K562 (cell line): Measurements from ENCODE around the gene GOLGA8B. TPM values are rescaled to one million over a fixed set of nuclear protein-coding genes. Genes with fewer than 3 reads are reported as not detected.

Experiments used
- CREB3L1 ChIP-seq: fragments of 450-650 bp; IDR thresholded peaks from 2 replicates; pipeline ENCODE4 v1.6.1; 2014; ENCODE audit warnings: low read depth, mild to moderate bottlenecking, moderate library complexity, borderline replicate concordance
- CXXC5 ChIP-seq: fragments of 250-450 bp; sonication (Bioruptor Pico); IDR thresholded peaks from 2 replicates; pipeline ENCODE4 v1.8.0; 2022; ENCODE audit warnings: inconsistent platforms, mild to moderate bottlenecking, moderate library complexity
- EP300 ChIP-seq: IDR thresholded peaks from 2 replicates; pipeline ENCODE4 v1.6.1; 2012; ENCODE audit warnings: low read length, improper control_type of control experiment
- FIP1L1 ChIP-seq: fragments of 200-400 bp; formaldehyde crosslinking; IDR thresholded peaks from 2 replicates; pipeline ENCODE4 v1.6.1; 2018; ENCODE audit warnings: mild to moderate bottlenecking, low read depth, low read length; ENCODE audit not compliant: poor library complexity, severe bottlenecking
- FOXO4 ChIP-seq: fragments of 450-650 bp; formaldehyde crosslinking; IDR thresholded peaks from 2 replicates; pipeline ENCODE4 v1.4.0; 2020; ENCODE audit warnings: mild to moderate bottlenecking, moderate library complexity
- HDAC3 ChIP-seq: fragments of 450-650 bp; IDR thresholded peaks from 2 replicates; pipeline ENCODE4 v1.6.1; 2018; ENCODE audit warnings: borderline replicate concordance, mild to moderate bottlenecking, moderate library complexity; ENCODE audit not compliant: partially characterized antibody
- MEF2A ChIP-seq: IDR thresholded peaks from 2 replicates; pipeline ENCODE4 v1.6.1; 2011; ENCODE audit warnings: low read depth, mild to moderate bottlenecking, low read length, moderate library complexity; ENCODE audit not compliant: control insufficient read depth
- MLLT1 ChIP-seq, 2 experiments: fragments of 450-650 bp; IDR thresholded peaks; 2 replicates each; pipeline ENCODE4 v1.6.1; 2016
- MYC ChIP-seq, 2 experiments: fragments of 250-450 bp in 1 of 2; sonication (Bioruptor Pico) in 1 of 2; IDR thresholded peaks; 2 replicates each; pipeline versions ENCODE4 v1.5.1 to v1.6.1; 2012 to 2021; ENCODE audit warnings: low read depth in 2 of 2, borderline replicate concordance in 1 of 2, improper control_type of control experiment in 1 of 2, low read length in 1 of 2, mild to moderate bottlenecking in 1 of 2, moderate library complexity in 1 of 2
- PHB2 ChIP-seq: fragments of 450-650 bp; IDR thresholded peaks from 2 replicates; pipeline ENCODE4 v1.6.1; 2017; ENCODE audit warnings: low read depth
- PKNOX1 ChIP-seq: fragments of 450-650 bp; IDR thresholded peaks from 2 replicates; pipeline ENCODE4 v1.6.1; 2016
- POLR2H ChIP-seq: IDR thresholded peaks from 2 replicates; pipeline ENCODE4 v1.6.1; 2016; ENCODE audit warnings: missing genetic modification characterization, low read depth, mild to moderate bottlenecking, control low read depth, missing compliant biosample characterization, moderate library complexity
- RBM15 ChIP-seq: fragments of 200-400 bp; formaldehyde crosslinking; IDR thresholded peaks from 2 replicates; pipeline ENCODE4 v1.6.1; 2018; ENCODE audit warnings: mild to moderate bottlenecking, low read length, moderate library complexity; ENCODE audit not compliant: insufficient read depth
- TRIM28 ChIP-seq: fragments of 450-650 bp; IDR thresholded peaks from 2 replicates; pipeline ENCODE4 v1.6.1; 2017
- ZBED1 ChIP-seq: IDR thresholded peaks from 2 replicates; pipeline ENCODE4 v1.6.1; 2014
- ZNF143 ChIP-seq: sonication (generic); formaldehyde crosslinking; IDR thresholded peaks from 2 replicates; pipeline ENCODE4 v1.9.0; 2022; ENCODE audit warnings: mild to moderate bottlenecking, missing genetic modification reagents
- ZNF311 ChIP-seq: fragments of 250-450 bp; sonication (Bioruptor Pico); IDR thresholded peaks from 2 replicates; pipeline ENCODE4 v1.4.0; 2020; ENCODE audit warnings: mild to moderate bottlenecking, moderate library complexity
- ZNF316 ChIP-seq: fragments of 450-650 bp; IDR thresholded peaks from 2 replicates; pipeline ENCODE4 v1.6.1; 2016
- ZNF584 ChIP-seq: fragments of 200-800 bp; sonication (Bioruptor generic); IDR thresholded peaks from 2 replicates; pipeline ENCODE4 v1.6.1; 2016; ENCODE audit warnings: low read depth, mild to moderate bottlenecking, missing genetic modification characterization, missing compliant biosample characterization
- ZNF696 ChIP-seq: fragments of 250-450 bp; sonication (Bioruptor Pico); conservative IDR thresholded peaks from 2 replicates; pipeline ENCODE4 v1.4.0; 2020; ENCODE audit warnings: mild to moderate bottlenecking, moderate library complexity
- ZNF766 ChIP-seq: fragments of 200-800 bp; sonication (Bioruptor generic); conservative IDR thresholded peaks from 2 replicates; pipeline ENCODE4 v1.6.1; 2016; ENCODE audit warnings: missing genetic modification characterization, missing compliant biosample characterization
- polyA plus RNA-seq, 8 experiments: library from polyadenylated mRNA; depleted of rRNA in 4 of 8; stranded (reverse) in 5 of 8; unstranded in 3 of 8; fragments of >200 nt; fragmentation: Nextera tagmentation in 2 of 8; fragmentation: Illumina TruSeq in 1 of 8; extraction: Ambion mirVana in 2 of 8; extraction: Trizol in 1 of 8; gene quantifications; 2 replicates each; pipeline versions ENCODE4 v1.2.1 to v1.2.3, GENCODE V29; 2011 to 2014; ENCODE audit warnings: inconsistent platforms in 1 of 8, missing spikeins in 1 of 8
- total RNA-seq, 7 experiments: library from RNA; depleted of rRNA in 6 of 7; stranded (reverse); fragments of >200 nt in 6 of 7; fragmentation: Illumina TruSeq in 2 of 7; extraction: Trizol in 2 of 7; gene quantifications; 2 replicates each; pipeline versions ENCODE4 v1.2.1 to v1.2.3, GENCODE V29; 2011 to 2021; ENCODE audit warnings: low replicate concordance in 1 of 7
- TF ChIP-seq, protein P1 (sequence below): fragments of 250-450 bp; sonication (Bioruptor Pico); IDR thresholded peaks from 2 replicates; pipeline ENCODE4 v1.5.0; 2020; ENCODE audit warnings: mild to moderate bottlenecking

Gene GOLGA8B
- total and polyA plus RNA-seq, 9 of the 15 experiments (the other 6 are each of a cell fraction or from before 2014, with no cell fraction given), result 7.9 to 236 (median 54.1) TPM

GRCh38 chr15:34588046-34588674 is 4.7 kb upstream of the GOLGA8B start (continued):
- no peak for TF ChIP-seq ZNF696
- TF ChIP-seq ZBED1, result no peak
- no peak for TF ChIP-seq ZNF316
- peak; percentile 92 for TF ChIP-seq CREB3L1
- TF ChIP-seq CXXC5 (CRISPR knock-in tag), result peak; percentile 40; the same call in 1 of the 2 replicates
- peak; percentile 72 for TF ChIP-seq HDAC3
- TF ChIP-seq MLLT1 (IDR thresholded peaks at IDR 0.05), result no peak
- no peak for TF ChIP-seq FIP1L1
- no peak for TF ChIP-seq PHB2
- TF ChIP-seq ZNF311 (CRISPR knock-in tag), result no peak
- TF ChIP-seq ZNF584 (CRISPR knock-in tag), result no peak
- no peak for TF ChIP-seq MEF2A
- no peak for TF ChIP-seq EP300
- TF ChIP-seq TRIM28, result no peak
- TF ChIP-seq, protein P1, sequence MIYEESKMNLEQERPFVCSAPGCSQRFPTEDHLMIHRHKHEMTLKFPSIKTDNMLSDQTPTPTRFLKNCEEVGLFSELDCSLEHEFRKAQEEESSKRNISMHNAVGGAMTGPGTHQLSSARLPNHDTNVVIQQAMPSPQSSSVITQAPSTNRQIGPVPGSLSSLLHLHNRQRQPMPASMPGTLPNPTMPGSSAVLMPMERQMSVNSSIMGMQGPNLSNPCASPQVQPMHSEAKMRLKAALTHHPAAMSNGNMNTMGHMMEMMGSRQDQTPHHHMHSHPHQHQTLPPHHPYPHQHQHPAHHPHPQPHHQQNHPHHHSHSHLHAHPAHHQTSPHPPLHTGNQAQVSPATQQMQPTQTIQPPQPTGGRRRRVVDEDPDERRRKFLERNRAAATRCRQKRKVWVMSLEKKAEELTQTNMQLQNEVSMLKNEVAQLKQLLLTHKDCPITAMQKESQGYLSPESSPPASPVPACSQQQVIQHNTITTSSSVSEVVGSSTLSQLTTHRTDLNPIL, result no peak
- no peak for TF ChIP-seq FOXO4
- TF ChIP-seq ZNF143 (CRISPR knock-in tag), result no peak
- 0 out of 2 replicates have a peak, but pooled peaks have one; percentile 36 for TF ChIP-seq PKNOX1
- peak; percentile 96 for TF ChIP-seq POLR2H (tag)
- no peak for TF ChIP-seq RBM15
- peak; percentile 77 for TF ChIP-seq MYC (IDR thresholded peaks at IDR 0.05; ENCODE audit: low read depth, low read length)
- no peak for TF ChIP-seq MYC (CRISPR knock-in tag; IDR thresholded peaks at IDR 0.05; ENCODE audit: borderline replicate concordance, low read depth)
- TF ChIP-seq ZNF766, result peak; percentile 95
